Upper lobe of right lung (tissue), 1 donor: ENCODE measurements around the gene NDUFB6. TPM values are rescaled to one million over a fixed set of nuclear protein-coding genes. Genes with fewer than 3 reads are reported as not detected.

Experiments
- ATAC-seq: fragments of 200-7000 bp; cut with Tn5 transposase; one replicate; pipeline ENCODE4 v1.9.1; 2020; ENCODE audit warnings: mild to moderate bottlenecking, moderate library complexity
- DNase-seq: peaks from one replicate; pipeline ENCODE4 v3.0.0-alpha.2; 2020
- H3K27ac ChIP-seq: fragments of 200-600 bp; one replicate; pipeline ENCODE4 v1.8.0; 2022
- H3K27me3 ChIP-seq: fragments of 200-600 bp; one replicate; pipeline ENCODE4 v1.8.0; 2022; ENCODE audit warnings: mild to moderate bottlenecking
- H3K36me3 ChIP-seq: fragments of 200-600 bp; one replicate; pipeline ENCODE4 v1.8.0; 2022
- H3K4me1 ChIP-seq: fragments of 200-600 bp; one replicate; pipeline ENCODE4 v1.8.0; 2022
- H3K4me3 ChIP-seq: fragments of 200-600 bp; one replicate; pipeline ENCODE4 v1.8.0; 2022; ENCODE audit warnings: mild to moderate bottlenecking
- H3K9me3 ChIP-seq: fragments of 200-600 bp; one replicate; pipeline ENCODE4 v1.8.0; 2022
- CTCF ChIP-seq: fragments of 200-600 bp; IDR thresholded peaks from one replicate; pipeline ENCODE4 v1.8.0; 2022; ENCODE audit warnings: antibody characterized with exemption
- intact Hi-C: fragments of 100-400 bp; cut with DNase I; formaldehyde crosslinking; loops from one replicate; pipeline ENCODE4 v1.11.0; 2022
- total RNA-seq: library from RNA; stranded (reverse); fragmentation: NEBNext Ultra II Directional; extraction: Animal tissue kit (Norgen Biotek cat#: 25700); gene quantifications from one replicate; pipeline ENCODE4 v1.2.1, GENCODE V29; 2021
- donor health status: DM: no; HTN: yes; CAD: no; lungs with severe emphysema.

The NDUFB6 gene
- total RNA-seq, 1 donor from 2014 or later, result 38.2 TPM

DNA sequence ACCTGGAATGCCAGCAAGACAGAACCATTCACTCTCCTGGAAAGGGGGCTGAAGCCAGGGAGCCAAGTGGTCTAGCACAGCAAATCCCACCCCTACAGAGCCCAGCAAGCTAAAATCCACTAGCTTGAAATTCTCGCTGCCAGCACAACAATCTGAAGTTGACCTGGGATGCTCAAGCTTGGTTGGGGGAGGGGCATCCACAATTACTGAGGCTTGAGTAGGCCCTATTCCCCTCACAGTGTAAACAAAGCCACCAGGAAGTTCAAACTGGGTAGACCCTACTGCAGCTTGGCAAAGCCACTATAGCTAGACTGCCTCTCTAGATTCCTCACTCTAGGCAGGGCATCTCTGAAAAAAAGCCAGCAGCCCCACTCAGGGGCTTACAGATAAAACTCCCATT lies 64.2 kb downstream of the NDUFB6 start:
- no peaks in the 10 kb centered on the region for H3K36me3 ChIP-seq
- ATAC-seq, result no peak

DNA sequence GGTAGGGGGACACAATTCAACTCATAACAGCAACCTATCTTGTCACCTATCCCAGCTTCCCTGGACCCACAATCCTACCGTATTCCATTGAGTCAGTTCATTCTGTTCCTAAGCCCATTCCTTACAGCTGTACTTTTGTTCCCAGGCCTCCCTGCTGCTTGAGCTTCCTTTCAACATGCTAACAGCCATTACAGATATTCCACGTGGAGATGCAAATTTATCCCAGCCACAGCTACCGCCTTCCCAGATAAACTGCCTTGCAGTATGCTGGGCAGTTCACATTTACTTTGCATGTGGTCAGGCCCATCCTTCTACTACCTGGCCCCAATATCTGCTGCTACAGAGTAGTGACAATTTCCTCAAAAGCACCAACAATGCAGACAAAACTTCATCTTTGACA lies 70.0 kb downstream of the NDUFB6 start:
- no peak for DNase-seq
- no peak for TF ChIP-seq CTCF
- peaks cover 24% of the 10 kb centered on the region for H3K36me3 ChIP-seq
- H3K27ac ChIP-seq, result no peak overlapping the region
- no peaks in the 10 kb centered on the region for H3K9me3 ChIP-seq
- no peak overlapping the region for H3K4me3 ChIP-seq
- intact Hi-C loops, result no loop called here
- no peaks in the 10 kb centered on the region for H3K4me1 ChIP-seq
- H3K27me3 ChIP-seq, result no peaks in the 10 kb centered on the region
- ATAC-seq, result no peak

More for the DNA sequence above, 64.2 kb downstream of the NDUFB6 start:
- Histone ChIP-seq H3K27ac (no peak overlapping the region), H3K9me3 (no peaks in the 10 kb centered on the region), H3K27me3 (no peaks in the 10 kb centered on the region), H3K4me1 (no peaks in the 10 kb centered on the region), H3K4me3 (no peak overlapping the region)
- DNase-seq, result no peak
- TF ChIP-seq CTCF, result no peak
- intact Hi-C loops, result no loop called here

Other genes starting within 250 kb of the NDUFB6 start
- gene ACO1, start 188.5 kb downstream of the NDUFB6 start, total RNA-seq, result 32.9 TPM
- gene RIGI, start 47.0 kb downstream of the NDUFB6 start, total RNA-seq, result 20.0 TPM
- gene SMIM27, start 20.8 kb downstream of the NDUFB6 start, total RNA-seq, result 8.8 TPM
- gene TOPORS, start 20.6 kb downstream of the NDUFB6 start, total RNA-seq, result 14.6 TPM
- not detected for gene TAF1L, start 62.5 kb upstream of the NDUFB6 start, total RNA-seq
- not detected for gene TMEM215, start 210.4 kb upstream of the NDUFB6 start, total RNA-seq